HG03097 (cell line): ENCODE data around the gene DNAL4.

ENCODE experiments used
- ATAC-seq: cut with Tn5 transposase; IDR thresholded peaks from one replicate; pipeline ENCODE4 v1.9.1; 2021; ENCODE audit not compliant: unreplicated experiment, low FRiP score

The DNAL4 gene

DNA sequence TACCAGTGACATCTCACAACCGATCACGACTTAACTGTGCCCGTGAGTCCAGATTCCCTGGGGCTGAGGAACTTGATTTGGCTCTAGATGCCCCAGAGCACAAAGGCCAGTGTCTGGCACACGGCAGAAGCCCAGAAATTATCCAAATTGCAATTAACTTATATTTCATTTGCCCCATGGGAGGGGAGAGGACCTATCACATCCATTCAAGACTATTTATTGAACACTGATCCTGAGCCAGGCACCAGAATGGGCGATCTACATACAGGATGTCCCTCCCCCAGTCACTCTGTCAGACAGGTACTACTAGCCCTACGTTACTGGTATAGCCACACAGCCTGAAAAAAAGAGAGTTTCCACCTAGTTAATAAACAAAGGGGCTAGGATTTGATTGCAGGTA, 5.1 kb downstream of the DNAL4 start:
- ATAC-seq: no peak

- no peak for ATAC-seq
Measured at GRCh38 chr22:38788021-38788816, 5.7 kb downstream of the DNAL4 start.

- no peak for ATAC-seq
Measured at GRCh38 chr22:38786631-38787030, 7.3 kb downstream of the DNAL4 start.

DNA sequence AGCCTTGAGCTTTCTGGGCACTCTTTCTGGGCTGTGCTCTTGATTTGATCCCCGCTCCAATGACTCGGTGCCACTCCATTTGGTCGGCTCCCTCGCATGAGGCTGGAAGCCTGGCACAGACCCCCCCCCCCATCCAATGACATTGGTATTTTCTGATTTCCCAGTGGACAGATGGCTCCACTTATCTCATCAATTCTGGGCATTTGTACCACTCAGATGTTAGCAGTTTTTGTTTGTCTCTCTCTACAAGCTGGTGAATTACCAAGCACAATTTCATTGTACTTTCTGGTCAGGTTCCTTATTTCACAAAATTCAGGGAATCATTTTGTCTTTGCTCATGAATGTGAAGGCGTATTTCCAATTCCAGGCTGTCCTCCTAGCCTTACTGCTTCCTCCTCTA, 9.1 kb downstream of the DNAL4 start:
- no peak for ATAC-seq

- no peak for ATAC-seq
Measured at GRCh38 chr22:38784035-38784434, 9.9 kb downstream of the DNAL4 start.

DNA sequence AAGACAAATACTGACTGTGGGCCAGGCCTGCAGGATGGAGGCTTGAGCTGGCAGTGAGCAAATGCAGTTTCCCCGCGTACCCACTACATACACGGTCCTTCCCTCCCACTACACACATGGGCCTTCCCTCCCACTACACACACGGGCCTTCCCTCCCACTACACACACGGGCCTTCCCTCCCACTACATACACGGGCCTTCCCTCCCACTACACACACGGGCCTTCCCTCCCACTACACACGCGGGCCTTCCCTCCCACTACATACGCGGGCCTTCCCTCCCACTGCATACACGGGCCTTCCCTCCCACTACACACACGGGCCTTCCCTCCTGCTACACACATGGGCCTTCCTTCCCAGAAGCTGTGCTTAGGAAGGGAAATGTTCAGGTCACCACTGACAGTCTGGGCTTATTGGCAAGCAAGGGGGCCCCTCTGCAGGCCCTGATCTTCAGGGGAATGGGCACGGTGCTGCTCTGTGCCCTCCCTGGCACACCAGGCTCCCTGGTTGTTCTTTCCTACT, 10.8 kb downstream of the DNAL4 start:
- no peak for ATAC-seq

GRCh38 chr22:38782402-38783094, 11.4 kb downstream of the DNAL4 start:
- no peak for ATAC-seq

DNA sequence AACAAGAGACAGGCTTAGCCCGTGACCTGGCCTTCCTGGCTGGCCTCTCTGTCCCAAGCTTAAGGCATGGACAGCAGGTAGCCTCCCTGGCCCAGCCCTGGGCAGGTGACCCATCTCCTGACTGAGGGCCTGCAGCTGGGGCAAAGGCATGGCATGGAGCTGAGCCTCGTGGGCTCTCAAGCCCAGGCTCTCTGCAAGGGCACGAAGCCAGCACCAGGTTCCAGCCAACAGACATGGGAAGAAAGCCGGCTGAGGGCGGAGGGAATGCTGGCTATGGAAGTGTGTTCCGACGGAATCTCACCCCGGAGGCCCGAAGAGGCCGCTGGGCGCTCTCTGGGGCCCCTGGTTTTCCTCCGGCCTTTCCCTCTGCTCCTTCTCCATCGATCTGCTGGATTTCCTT, 12.9 kb downstream of the DNAL4 start:
- no peak for ATAC-seq

GRCh38 chr22:38777087-38777671, 16.8 kb downstream of the DNAL4 start:
- no peak for ATAC-seq

DNA sequence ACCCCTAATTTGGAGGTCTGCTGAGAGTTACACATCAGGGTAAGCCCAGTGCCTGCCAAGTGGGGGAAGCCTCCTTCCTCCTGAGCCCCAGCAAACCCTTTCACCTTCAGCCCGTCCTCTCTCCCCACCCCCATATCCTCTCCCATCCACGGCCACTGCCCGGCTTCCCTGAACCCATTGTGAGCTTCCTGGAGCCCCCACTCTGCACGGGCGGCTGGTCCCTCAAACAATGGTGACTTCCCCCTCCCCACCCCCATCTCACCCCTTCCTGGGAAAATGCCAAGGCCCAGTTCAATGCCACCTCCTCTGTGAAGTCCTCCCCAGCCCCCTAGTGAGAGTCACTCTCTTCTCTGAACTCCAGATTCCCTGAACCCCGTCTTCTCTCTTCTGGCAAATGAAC, 17.9 kb downstream of the DNAL4 start:
- ATAC-seq: no peak

GRCh38 chr22:38775656-38776055, 18.3 kb downstream of the DNAL4 start:
- no peak for ATAC-seq

- no peak for ATAC-seq
Measured at GRCh38 chr22:38774496-38775166, 19.3 kb downstream of the DNAL4 start.

DNA sequence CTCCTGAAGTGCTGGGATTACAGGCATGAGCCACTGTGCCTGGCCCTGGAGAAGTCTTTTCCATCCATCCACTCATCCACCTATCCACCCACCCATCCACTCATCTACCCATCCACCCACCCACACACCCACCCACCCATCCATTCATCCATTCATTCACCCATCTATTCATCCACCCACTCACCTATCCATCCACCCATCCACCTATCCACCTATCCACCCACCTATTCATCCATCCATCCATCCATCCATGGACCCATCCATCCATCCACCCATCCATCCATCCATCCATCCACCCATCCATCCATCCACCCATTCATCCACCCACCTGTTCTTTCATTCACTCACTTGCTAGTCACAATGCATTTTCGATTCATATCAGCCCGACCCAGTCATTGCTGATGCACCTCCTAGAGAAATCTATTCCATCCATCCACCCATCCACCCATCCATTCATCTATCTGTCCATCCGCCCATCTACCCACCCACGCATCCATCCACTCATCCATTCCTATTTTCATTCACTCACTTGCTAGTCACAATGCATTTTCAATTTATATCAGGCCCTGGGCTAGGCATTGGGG, 20.5 kb downstream of the DNAL4 start:
- no peak for ATAC-seq

GRCh38 chr22:38772623-38772873, 21.4 kb downstream of the DNAL4 start:
- ATAC-seq: no peak

- no peak for ATAC-seq
Measured at GRCh38 chr22:38770257-38770949, 23.5 kb downstream of the DNAL4 start.

DNA sequence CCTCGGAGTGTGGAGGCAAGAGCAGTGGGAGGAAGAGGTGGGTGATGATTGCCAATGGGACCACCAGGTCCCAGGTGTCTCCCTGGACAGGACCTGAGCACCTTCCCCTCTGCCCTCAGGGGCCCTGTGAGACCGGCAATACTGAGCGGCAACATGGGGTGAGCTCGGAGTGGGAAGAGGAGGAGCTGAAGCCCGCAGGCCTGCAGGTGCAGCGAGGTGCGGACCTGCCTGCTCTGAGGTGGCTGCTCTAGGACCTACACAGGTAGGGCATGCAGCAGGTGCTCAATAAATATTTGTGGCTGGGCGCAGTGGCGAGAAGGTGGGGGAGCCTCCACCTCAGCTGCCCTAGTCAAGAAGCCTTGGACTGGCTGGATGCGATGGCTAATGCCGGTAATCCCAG, 25.9 kb downstream of the DNAL4 start:
- ATAC-seq: no peak

DNA sequence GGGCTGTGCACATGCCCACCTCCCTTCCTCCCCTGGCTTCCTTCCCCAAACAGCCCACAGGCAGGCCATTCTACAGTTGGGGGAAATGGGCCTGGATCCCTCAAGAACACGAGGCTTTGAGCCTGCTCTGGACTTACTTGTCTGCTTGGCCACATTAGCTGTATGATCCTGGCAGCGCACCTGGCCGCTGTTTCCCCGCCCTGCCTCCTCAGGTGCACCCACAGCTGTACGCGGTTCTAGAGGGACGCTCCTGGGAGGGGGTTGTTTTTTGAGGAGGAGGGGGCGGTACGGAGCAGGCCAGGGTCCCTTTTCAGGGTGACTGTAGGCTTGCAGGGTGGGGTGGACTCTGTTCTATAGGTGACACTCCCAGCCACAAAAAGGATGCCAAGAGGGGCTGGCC, 26.6 kb downstream of the DNAL4 start:
- no peak for ATAC-seq

GRCh38 chr22:38766076-38766777, 27.7 kb downstream of the DNAL4 start:
- no peak for ATAC-seq

- ATAC-seq: no peak
Measured at GRCh38 chr22:38762551-38762983, 31.4 kb downstream of the DNAL4 start.
